GM21515 (cell line): Measurements from ENCODE around the gene FAM89A.
"Not testable (repeated sequence)": the region's sequence is repeated elsewhere in the genome, so short reads cannot be mapped to it uniquely, and the experiment has no call there.

ENCODE experiments used
- ATAC-seq: cut with Tn5 transposase; IDR thresholded peaks from one replicate; pipeline ENCODE4 v1.9.1; 2021; ENCODE audit not compliant: unreplicated experiment

The FAM89A gene

DNA sequence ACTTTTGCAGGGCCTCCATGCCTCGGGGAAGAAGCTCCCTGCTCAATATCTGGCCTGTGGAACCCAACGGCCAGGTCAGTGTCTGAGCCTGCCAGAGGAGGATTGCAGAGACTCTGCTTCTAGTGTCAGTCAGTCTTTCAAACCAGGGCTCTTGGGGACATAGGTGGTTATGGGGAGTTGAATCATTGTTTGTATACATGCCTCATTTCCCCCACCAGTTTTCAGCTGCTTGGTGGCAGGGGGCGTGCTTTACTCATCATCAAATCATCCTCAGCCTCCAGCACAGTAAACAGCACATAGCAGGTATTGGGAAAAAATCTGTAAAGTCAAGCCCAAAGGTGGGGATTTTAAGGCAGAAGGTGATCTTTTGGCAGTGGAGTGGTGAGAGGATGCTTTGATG lies 17.4 kb upstream of the FAM89A start:
- ATAC-seq: no peak

GRCh38 chr1:231055271-231055670 lies 15.2 kb upstream of the FAM89A start:
- ATAC-seq: no peak

DNA sequence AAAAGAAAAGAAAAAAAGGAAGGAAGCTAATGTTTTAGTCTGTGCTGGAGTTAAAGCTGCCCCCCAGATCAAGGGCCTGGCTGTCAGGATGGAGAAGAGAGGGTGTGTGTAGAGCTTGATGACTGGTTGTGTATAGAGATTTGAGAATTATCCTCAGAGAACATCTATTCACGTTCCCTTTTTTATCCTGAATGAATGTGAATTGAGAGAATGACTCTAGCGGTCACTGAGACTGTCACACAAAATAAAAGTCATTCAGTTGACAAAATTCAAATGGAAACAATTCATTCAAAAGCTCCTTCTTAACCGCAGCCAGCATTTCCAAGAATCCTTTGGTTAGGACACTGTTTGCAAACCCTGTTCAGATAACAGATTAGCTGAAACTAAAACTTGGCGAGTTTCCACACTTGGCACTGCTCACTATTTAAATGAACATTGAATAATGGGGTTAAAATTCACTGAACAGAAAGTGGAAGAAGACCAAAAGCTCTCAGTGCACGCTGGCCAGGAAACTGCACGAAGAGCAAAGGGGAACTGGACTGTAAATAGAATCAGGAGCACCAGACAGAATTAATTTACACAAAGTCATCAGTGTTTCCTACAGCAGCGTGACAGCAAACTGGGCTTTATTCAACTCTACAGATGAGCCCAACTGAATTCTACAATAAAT lies 13.6 kb upstream of the FAM89A start:
- ATAC-seq: peak; percentile 71

DNA sequence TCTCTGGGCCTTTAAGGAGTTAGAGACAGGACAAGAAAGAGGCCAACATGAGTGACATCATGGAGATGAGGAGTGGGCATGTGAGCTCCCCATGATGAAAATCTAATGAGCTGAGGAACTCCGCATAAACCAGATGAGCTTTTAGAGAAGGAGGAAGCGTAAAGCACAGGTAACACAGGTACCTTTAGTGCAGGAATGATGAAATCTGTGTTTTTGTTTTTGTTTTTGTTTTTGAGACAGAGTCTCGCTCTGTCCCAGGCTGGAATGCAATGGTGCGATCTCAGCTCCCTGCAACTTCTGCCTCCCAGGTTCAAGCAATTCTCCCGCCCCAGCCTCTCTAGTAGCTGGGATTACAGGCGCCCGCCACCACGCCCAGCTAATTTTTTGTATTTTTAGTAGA lies 12.7 kb upstream of the FAM89A start:
- no peak for ATAC-seq

GRCh38 chr1:231050932-231051331 lies 10.9 kb upstream of the FAM89A start:
- ATAC-seq: not testable (repeated sequence)

DNA sequence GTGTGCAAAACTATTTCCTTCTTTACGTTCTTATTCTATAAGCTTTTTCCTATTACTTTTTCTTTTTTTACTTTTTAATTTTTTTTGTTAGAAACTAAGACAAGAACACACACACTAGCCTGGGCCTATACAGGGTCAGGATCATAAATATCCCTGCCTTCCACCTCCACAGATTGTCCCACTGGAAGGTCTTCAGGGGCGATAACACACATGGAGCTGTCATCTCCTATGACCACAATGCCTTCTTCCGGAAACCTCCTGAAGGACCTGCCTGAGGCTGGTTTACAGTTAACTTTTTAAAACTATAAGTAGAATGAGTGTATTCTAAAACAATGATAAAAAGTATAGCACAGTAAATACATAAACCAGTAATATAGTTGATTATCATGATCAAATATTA lies 10.3 kb upstream of the FAM89A start:
- no peak for ATAC-seq

DNA sequence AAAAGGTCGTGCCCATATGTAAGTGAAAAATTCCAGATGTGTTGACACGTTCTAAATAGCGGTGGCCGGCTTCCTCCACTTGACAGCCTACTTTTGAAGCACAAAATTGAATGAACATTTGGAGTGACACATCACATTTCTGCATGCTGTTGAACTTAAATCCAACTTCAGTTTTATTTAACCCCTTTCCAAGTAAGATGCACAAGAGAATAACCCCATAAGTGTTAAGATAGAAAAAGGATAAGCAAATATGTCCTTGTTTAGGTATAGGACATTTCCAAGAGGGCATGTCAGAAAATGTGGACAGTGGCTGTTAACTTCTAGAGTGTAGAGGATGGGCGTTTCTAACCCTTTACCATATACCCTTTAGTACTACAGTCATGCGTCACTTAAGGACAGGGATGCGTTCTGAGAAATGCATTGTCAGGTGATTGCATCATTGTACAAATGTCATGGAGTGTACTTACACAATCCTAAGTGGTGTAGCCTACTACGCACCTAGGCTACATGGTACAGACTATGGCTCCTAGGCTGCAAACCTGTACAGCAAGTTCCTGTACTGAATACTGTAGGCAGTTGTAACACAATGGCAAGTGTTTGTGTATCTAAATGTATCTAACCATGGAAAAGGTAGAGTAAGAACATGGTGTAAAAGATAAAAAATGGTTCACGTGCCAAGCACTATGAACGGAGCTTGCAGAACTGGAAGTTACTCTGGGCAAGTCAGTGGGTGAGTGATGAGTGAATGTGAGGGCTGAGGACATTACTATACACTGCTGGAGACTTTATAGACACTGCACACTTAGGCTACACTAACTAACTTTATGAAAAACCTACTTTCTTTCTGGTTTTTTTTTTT lies 9.3 kb upstream of the FAM89A start:
- ATAC-seq: no peak

DNA sequence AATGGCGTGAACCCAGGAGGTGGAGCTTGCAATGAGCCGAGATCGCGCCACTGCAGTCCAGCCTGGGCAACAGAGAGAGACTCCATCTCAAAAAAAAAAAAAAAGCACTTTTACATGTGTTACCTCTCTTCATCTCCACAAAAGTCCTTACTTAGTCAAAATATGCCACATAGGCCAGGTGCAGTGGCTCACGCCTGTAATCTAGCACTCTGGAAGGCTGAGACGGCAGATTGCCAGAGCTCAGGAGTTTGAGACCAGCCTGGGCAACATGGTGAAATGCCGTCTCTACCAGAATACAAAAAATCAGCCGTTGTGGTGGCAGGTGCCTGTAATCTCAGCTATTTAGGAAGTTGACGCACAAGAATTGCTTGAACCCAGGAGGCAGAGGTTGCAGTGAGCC lies 8.4 kb upstream of the FAM89A start:
- ATAC-seq: not testable (repeated sequence)

GRCh38 chr1:231047529-231047928 lies 7.5 kb upstream of the FAM89A start:
- not testable (repeated sequence) for ATAC-seq

GRCh38 chr1:231046730-231047395 lies 6.8 kb upstream of the FAM89A start:
- no peak for ATAC-seq

DNA sequence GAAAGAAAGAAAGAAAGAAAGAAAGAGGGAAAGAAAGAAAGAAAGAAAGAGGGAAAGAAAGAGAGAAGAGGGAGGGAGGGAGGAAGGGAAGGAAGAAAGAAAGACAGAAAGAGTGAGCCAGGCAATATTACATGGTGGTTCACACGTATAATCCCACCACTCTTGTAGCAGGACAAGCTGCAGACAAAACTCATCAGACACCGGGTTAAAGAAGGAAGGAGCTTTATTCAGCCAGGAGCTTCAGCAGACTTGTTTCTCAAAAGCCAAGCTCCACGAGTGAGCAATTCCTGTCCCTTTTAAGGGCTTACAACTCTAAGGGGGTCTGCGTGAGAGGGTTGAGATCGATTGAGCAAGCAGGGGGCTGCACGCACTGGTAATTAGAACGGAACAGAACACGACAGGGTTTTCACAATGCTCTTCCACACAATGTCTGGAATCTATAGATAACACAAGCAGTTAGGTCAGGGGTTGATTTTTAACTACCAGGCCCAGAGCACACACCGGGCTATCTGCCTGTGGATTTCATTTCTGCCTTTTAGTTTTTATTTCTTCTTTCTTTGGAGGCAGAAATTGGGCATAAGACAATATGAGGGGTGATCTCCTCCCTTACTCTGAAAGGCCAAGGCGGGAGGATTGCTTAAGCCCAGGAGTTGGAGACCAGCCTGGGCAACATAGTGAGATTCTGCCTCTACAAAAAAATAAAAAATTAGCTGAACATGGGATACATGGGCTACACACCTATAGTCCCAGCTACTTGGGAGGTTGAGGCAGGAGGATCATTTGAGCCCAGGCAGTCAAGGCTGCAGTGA lies 6.1 kb upstream of the FAM89A start:
- not testable (repeated sequence) for ATAC-seq

DNA sequence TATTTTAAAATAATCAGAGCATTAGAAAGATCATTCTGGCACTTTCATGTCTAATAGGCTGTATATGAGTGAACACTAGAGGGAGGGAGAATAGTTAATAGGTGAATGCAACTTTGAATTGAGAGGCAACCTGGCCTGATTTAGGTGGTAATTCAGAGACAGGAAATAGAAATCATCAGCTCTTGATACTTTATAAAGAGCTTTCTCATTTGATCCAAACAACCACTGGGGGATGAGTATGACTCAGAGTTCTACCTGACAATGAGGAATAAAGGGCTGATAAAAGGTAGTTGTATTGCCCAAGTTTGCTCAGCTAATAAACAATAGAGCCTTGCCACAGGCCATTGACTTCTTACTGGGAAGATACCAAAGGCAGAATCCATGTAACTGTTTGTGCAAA lies 5.2 kb upstream of the FAM89A start:
- ATAC-seq: no peak

GRCh38 chr1:231044588-231044987 lies 4.5 kb upstream of the FAM89A start:
- no peak for ATAC-seq

GRCh38 chr1:231041719-231042261 lies 1.7 kb upstream of the FAM89A start:
- no peak for ATAC-seq

GRCh38 chr1:231040800-231041718 lies 1.0 kb upstream of the FAM89A start:
- no peak for ATAC-seq

GRCh38 chr1:231039161-231040018 lies 664 bp downstream of the FAM89A start:
- peak; percentile 22 for ATAC-seq

DNA sequence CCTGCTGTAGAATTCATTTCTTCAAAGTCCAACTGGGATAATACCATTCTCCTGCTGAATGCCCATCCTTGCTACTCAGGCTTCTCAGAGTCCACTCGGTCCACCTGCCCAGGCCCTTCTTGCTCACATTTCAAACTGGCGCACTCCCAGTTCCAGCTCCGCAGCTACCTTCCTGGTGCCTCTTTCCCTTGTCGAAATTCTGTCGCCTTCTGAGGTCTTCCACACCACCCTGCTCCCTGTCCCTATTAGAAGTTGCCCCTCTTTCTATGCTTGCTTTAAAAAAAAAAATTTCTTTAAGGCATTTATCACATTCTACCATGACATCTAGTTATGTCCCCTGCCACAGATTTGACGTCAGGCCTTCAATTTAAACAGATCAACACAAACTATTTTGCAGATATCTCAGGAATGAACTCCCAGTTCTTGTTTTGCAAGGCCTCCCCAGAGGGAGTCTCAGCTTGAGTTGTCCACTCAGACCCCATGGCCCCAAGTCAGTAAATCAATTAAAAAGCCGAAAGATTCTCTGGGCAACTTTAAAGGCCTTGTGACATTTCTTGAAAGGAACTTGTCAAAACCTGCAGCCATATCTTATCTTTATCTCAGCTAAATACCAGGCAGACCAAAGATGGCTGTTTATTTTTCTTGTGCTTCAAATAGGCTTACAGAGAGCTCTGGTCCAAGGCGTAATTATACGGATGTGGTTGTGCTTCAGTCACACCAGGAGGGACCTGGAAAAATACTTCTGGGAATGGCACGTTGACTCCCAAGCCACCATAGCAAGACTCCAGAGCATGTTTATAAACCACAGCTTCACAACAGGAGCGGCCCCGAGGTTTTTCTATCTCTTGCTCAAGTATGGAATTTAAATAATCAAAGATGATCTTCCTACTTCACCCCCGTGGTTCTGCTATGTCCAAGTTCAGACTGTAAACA lies 2.2 kb downstream of the FAM89A start:
- ATAC-seq: no peak

- no peak for ATAC-seq
Measured at GRCh38 chr1:231036416-231036815, 3.6 kb downstream of the FAM89A start.
